Stimulated activated CD4-positive, alpha-beta T cell treated with anti-CD3 and anti-CD28 coated beads, TNF-alpha, amount 100 ng/mL, for 48 hours (primary cell): ENCODE measurements around the gene KIRREL3.
"Not testable (repeated sequence)": the region's sequence is repeated elsewhere in the genome, so short reads cannot be mapped to it uniquely, and the experiment has no call there.

Experiments
- DNase-seq, 3 donors: peaks; one replicate each; pipeline ENCODE4 v3.0.0-alpha.2; 2020; ENCODE audit warnings: low read depth in 3 of 3

Gene KIRREL3

DNA sequence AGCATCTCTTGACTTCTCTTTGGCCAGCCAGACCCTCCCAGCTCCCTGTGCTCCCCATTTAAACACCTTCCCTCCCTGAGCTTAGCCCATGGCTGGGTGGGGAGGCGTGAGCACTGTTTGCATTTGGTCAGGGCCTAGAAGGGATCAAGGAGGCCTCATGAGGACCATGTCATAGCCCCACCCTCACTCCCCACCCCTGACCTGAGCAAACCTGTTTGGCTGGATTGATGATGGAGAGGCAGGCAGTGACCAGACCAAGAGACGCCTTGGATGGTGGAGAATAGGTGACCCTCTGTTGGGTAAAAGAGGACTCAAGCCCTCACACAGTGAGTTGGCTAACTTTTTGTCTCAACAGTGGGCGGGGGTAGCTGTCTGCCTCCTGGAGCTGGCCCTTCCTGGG is 595.2 kb downstream of the KIRREL3 start:
- no peak for DNase-seq

- no peak for DNase-seq
These were observed 596.2 kb downstream of the KIRREL3 start for GRCh38 chr11:126404367-126404766.

GRCh38 chr11:126403658-126404057 is 596.9 kb downstream of the KIRREL3 start:
- DNase-seq, result no peak

DNA sequence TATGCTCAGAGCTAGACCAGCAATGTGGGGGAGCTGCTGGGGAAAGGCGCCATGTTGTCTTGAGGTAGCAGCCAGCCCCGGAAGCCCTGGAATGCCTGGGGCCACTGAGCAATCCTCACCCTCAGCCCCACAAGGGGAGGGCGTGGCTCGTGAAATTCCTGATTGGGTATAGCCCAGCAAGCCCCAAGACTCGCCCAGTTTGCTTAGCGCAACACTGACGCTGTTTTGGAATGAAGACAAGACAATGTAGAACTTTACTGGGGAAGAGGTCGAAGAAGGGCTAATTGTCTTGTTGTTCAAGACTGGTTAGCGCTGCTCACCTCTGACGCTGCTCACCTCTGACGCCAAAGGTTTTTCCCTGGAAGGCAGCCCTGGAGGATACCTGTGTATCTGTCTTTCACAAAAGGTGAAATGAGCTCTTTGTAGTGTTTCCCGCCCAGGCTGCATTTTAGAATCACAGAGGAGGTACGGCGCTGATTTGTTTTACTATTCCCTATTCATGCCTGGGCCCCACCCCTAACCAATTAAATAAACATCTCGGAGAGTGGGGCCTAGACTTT is 597.5 kb downstream of the KIRREL3 start:
- DNase-seq, result no peak

DNA sequence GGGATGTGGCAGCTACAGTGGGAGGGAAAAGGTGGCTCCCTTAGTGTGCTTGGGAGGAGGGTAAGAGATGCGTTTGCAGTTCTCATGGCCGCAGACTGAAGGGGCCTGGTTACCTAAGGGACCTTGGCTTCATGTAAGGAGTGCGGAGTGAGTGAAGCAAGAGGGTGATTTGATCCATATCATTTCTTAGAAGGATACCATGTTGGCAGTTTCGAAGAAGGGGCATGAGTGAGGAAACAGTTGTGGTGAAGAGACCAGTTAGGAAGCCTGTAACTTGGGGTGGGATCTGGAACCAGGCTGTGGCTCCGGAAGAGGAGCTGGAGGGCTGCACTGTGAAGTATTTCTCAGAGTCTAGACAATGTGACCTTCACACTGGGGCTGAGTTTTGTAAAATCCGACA is 600.1 kb downstream of the KIRREL3 start:
- DNase-seq, result no peak

DNA sequence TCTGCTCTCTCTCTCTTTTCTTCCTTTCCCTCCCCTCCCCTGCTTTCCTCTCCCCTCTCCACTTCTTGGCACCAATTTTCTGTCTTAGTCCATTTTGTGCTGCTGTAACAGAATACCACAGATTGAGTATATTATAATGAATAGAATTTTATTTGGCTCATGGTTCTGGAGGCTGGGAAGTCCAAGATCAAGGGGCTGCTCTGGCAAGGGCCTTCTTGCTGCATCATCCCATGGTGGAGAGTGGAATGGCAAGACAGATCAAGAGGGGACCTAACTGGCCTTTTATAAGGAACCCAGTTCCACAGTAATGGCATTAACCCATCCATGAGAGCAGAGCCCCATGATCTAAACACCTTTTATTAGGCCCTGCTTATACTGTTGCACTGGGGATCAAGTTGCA is 600.6 kb downstream of the KIRREL3 start:
- no peak for DNase-seq

- DNase-seq, result no peak
These were observed 601.8 kb downstream of the KIRREL3 start for GRCh38 chr11:126398721-126399120.

- no peak for DNase-seq
These were observed 602.3 kb downstream of the KIRREL3 start for GRCh38 chr11:126398296-126398695.

DNA sequence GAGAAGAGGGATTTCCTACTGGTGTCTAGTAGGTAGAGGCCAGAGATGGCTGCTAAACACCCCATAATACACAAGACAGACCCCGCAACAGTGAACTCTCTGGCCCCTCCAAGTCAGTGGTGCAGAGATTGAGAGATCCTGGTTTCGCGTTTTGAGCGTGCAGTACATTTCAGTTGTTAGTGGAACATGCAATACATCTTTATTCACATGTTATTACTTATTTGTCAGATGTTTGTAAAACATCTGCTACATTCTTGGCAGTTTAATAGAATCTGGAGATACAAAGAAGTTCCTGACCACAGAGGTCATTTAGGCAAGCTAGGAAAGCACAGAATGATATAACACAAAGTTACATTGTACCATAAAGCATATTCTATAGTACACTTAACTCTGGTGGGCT is 603.6 kb downstream of the KIRREL3 start:
- DNase-seq, result no peak

GRCh38 chr11:126396266-126396665 is 604.3 kb downstream of the KIRREL3 start:
- not testable (repeated sequence) for DNase-seq

DNA sequence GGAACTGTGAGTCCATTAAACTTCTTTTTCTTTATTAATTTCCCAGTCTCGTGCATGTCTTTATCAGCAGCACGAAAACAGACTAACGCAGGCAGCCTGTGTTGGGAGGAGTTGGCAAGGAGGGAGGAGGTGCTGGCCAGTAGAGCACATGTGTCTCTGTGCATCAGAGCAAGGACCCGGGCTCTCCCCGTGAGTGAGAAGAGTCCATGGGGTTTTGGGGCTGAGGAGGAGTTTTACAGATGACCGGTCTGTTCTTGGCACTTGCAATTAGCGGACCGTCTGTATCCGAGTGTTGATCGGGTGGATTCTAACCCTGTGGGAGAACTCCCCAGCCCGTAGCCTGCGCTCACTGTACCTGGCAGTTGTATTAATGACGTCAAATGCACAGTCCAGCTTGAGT is 604.8 kb downstream of the KIRREL3 start:
- not testable (repeated sequence) for DNase-seq

DNA sequence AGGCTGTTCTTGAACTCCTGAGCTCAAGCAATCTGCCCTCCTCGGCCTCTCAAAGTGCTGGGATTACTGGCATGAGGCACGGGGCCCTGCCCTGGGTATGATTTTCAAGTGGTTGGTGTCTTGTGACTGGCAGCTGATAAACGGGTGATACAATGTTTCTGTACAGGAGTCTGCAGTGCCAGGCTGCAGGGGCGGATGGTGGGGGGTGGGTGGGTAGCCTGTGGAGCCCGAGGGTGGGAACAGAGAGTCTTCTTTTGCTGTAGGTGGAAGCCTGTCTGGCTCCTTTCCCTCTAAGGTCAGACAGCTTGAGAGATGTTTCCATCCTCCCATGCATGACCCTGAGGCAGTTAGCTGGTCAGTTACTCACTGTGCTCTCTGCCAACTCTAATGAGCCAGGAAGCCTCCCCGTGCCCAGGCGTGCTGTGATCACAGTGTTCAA is 605.9 kb downstream of the KIRREL3 start:
- not testable (repeated sequence) for DNase-seq

DNA sequence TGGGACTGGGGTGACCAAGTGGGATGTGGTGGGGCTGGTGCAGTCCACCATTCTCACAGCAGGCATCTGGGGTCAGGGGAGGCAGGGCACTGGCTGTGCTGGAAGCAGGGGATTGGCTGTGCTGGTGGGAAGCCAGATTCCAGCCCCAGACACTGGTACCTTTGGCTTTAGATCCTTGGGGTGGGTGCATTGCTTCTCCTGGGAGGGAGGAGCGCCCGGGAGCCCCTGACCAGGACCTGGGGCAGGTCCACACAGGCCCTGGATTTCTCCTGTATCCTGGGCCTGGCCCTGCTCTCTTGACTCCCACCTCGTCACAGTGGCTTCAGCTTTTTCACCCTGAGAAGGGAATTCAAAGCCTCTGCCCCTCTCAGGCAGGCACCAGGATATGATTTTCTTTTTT is 606.5 kb downstream of the KIRREL3 start:
- DNase-seq, result no peak

DNA sequence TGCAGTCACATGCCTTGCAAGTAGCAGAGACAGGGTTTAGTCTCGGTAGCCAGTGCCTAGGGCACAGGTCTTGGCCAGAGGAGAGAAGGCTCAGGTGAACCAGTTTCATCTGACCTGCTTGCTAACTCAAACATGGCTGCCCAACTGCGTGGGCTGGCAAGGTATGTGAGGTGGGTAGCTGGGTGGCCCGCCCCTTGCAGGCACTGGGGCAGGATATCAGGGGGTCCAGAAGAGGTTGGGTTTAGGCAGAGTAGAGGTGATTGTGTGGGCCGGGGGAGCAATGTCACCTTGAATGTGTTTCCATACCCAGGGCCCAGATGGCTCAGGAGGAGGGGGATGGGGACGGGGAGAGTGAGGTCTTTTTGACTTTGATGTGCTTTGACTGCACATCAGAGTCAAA is 607.4 kb downstream of the KIRREL3 start:
- DNase-seq, result no peak

DNA sequence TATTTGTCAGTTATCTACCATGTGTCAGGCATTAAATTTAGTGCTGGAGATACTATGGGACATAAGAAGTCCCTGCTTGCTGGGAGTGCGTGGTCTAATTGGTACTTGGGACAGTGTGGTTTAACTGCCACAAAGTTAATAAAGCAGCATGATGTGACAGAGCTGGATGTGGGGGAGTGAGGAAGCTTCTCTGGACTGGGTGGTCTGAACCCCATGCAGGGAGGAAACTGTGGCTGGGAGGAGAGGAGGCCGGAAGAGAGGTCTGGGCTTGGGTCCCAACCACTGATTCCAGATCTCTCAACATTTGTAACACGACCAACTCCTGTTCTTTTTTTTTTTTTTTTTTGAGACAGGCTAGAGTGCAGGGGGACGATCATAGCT is 607.9 kb downstream of the KIRREL3 start:
- DNase-seq, result no peak

DNA sequence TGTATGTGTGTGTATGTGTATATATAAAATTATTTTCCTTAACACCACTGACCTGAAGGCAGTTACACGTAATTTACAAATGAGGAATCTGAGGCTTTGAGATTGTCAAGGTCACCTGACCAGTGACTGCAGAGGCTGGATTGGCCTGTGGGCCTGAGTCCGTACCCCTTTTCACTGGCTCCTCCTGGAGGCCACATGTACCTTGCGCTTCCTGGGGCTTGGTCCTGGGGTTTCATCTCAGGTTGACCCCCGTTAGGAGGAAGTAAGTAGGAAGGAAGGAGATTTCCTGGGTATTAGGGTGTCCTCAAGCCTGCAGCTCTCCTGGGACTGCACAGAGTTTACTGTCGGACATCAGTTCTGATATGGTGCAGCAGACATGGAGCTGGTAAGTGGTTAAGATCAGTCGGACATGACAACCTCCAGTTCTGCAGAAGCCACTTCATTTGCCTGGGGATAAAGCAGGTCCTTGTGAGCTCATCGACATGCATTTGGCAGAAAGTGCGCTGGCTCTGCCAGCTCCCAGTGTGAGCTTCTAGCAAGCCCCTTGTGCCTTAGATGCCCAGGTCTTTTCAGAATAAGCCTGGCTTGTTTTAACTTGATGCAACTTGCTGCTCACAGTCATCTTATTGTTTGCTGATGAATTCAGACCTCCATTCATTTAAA is 608.5 kb downstream of the KIRREL3 start:
- DNase-seq, result no peak

DNA sequence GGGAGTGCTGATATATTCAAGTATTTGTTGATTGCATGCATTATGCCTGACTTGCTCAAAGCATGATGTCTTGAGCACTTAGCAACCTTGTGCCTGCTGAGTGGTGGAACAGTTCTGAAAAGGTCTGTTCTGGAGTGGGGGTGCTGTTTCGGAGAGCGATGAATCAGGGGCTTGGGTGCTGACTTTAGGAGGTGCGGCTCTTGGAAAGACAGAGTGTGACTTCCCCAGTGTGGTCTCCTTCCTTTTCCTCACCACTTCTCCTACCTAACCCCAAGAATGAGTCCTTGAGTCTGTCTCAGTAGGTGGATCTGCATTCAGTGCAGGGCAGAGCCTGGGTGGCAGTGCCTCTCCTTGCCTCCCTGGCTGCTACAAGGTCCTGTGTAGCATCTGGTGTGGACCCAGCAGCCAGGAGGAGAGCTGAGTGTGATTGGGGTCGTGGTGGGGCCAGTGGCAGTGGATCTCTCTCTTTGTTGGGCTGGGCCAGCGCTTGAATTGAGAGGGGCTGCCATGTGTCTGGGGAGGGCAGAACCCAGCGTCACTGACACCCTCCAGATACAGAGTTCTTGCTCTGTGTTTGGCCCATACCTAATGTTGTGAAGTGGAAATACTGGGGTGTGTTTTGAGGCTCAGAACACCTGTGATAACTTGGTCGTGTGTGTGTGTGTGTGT is 609.1 kb downstream of the KIRREL3 start:
- DNase-seq, result no peak

DNA sequence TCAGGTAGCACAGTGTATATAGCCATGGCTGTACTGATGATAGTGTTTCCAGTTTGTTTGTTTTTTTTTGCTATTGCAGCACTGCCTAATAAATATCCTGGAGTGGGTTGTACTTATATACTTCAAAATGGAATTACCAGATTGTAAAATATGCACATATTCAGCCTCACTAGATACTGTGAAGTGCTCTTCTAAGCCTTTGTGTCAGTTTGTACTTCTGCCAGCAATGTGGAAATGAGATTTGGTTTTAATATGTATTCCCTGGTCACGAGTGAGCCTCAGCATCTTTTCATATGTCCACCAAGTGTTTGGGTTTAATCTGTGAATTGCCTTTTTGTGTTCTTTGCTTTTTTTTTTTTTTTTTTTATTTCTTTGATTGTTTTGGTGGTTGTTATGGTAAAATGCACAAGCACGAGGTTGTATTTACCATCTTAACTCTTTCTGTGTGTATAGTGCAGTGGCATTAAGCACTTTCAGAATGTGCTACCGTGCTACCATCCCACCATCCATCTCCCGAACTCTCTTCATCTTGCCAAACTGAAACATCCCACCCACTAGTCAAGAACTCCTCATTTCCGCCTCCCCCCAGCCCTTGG is 610.2 kb downstream of the KIRREL3 start:
- DNase-seq, result no peak

DNA sequence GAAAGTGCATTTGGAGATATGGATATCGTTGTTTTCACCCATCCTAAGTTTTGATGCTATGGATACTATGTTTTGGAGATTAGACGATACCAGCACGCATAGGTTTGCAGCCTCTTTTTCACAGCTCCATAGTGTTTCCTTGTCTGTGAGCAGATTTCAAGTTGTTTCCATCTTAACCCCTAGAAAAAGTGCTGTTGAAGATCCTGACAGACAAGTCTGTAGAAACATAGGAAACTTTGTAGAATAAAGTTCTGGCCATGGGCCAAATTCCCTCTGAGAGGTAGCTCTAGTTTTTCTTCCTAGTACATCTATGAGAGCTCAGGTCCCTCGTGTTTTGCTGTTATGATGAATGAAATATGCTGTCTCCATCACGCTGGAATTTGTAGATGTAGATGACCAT is 612.7 kb downstream of the KIRREL3 start:
- no peak for DNase-seq

- not testable (repeated sequence) for DNase-seq
These were observed 613.9 kb downstream of the KIRREL3 start for GRCh38 chr11:126386729-126387071.

- no peak for DNase-seq
These were observed 614.4 kb downstream of the KIRREL3 start for GRCh38 chr11:126385991-126386728.

GRCh38 chr11:126384449-126385070 is 616.0 kb downstream of the KIRREL3 start:
- DNase-seq, result no peak
